C4-2B (cell line): Measurements from ENCODE around the gene KCTD13.
A peak's percentile ranks its signal among the peaks of the same experiment; 100 is the strongest.
"Not testable (repeated sequence)": the region's sequence is repeated elsewhere in the genome, so short reads cannot be mapped to it uniquely, and the experiment has no call there.

Experiments
- H3K27ac ChIP-seq: fragments of 450-650 bp; 2 replicates; pipeline ENCODE4 v1.5.1; 2017
- ZFX ChIP-seq: fragments of 450-650 bp; IDR thresholded peaks from 2 replicates; pipeline ENCODE4 v1.6.1; 2017
- TF ChIP-seq, protein P1 (sequence below): fragments of 450-650 bp; conservative IDR thresholded peaks from 2 replicates; pipeline ENCODE4 v1.5.1; 2017; ENCODE audit warnings: mild to moderate bottlenecking

KCTD13 gene

DNA sequence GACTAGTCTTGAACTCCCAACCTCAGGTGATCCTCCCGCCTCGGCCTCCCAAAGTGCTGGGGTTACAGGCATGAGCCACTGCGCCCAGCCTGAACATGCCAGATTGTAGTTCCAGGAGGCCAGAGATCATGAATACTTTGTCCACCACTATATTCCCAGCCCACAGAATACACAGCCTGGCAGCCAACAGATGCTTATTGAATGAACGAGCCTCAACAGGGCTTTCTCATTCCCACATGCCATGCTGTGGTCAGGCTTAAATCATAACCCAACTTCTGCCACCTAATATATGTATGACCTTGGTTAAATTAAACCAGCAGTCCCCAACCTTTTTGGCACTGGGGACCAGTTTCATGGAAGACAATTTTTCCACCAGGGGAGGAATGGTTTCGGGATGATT lies 32.7 kb upstream of the KCTD13 start:
- no peak for TF ChIP-seq ZFX
- TF ChIP-seq, protein P1, sequence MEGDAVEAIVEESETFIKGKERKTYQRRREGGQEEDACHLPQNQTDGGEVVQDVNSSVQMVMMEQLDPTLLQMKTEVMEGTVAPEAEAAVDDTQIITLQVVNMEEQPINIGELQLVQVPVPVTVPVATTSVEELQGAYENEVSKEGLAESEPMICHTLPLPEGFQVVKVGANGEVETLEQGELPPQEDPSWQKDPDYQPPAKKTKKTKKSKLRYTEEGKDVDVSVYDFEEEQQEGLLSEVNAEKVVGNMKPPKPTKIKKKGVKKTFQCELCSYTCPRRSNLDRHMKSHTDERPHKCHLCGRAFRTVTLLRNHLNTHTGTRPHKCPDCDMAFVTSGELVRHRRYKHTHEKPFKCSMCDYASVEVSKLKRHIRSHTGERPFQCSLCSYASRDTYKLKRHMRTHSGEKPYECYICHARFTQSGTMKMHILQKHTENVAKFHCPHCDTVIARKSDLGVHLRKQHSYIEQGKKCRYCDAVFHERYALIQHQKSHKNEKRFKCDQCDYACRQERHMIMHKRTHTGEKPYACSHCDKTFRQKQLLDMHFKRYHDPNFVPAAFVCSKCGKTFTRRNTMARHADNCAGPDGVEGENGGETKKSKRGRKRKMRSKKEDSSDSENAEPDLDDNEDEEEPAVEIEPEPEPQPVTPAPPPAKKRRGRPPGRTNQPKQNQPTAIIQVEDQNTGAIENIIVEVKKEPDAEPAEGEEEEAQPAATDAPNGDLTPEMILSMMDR: no peak
- H3K27ac ChIP-seq: no peak overlapping the region

- TF ChIP-seq ZFX: no peak
- TF ChIP-seq, protein P1: no peak
- no peak overlapping the region for H3K27ac ChIP-seq
These were observed 25.8 kb upstream of the KCTD13 start for GRCh38 chr16:29951625-29952365.

- TF ChIP-seq ZFX: no peak
- TF ChIP-seq, protein P1: no peak
- no peak overlapping the region for H3K27ac ChIP-seq
These were observed 24.9 kb upstream of the KCTD13 start for GRCh38 chr16:29950806-29951461.

DNA sequence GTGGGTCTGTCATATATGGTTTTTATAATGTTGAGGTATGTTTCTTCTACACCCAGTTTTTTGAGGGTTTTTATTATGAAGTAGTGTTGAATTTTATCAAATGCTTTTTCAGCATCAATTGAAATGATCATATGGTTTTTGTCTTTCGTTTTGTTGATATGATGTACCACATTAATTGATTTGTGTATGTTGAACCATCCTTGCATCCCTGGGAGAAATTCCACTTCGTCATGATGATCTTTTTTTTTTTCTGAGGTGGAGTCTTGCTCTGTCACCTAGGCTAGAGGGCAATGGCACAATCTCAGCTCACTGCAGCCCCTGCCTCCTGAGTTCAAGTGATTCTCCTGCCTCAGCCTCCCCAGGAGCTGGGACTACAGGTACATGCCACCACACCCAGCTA lies 21.9 kb upstream of the KCTD13 start:
- TF ChIP-seq, protein P1: no peak
- no peak for TF ChIP-seq ZFX

DNA sequence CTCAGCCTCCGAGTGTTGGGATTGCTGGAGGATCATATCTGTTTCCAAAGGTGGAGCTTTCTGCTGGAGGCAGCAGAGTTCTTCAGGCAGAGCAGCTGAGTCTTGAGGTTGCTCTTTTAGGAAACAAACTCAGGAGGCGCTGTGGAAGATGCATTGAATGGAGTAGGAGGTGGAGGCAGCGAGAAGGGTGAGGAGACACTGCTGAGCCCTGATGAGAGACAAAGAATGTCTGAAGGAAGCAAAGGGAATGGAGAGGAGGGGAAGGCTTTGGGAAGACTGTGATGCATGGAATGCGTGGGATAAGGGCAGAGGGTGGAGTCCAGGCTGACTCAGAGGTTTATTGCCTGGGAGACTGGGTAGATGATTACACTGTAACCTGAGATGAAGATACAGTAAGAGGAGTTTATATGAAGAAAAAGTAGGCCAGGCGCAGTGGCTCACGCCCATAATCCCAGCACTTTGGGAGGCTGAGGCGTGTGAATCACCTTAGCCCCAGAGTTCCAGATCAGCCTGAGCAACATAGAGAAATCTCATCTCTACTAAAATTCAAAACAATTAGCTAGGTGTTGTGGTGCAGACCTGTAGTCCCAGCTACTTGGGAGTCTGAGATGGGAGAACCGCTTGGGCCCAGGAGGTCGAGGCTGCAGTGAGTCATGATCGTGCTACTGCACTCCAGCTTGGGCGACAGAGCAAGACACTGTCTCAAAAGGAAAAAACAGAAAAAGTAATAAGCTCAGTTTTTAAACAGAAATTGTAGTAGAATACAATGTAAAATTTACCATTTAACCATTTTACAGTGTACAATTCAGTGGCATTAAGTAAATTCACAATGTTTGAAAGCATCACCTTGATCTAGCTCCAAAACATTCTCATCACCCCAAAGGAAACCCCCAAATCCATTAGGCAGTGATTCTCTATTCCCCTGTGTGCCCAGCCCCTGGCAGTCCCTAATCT lies 18.1 kb upstream of the KCTD13 start:
- TF ChIP-seq ZFX: no peak
- TF ChIP-seq, protein P1: no peak; the same call in 1 of the 2 replicates
- H3K27ac ChIP-seq: peak overlapping the region; percentile 78

More for the DNA sequence above, 21.9 kb upstream of the KCTD13 start:
- no peak overlapping the region for H3K27ac ChIP-seq

GRCh38 chr16:29940656-29941055 lies 14.6 kb upstream of the KCTD13 start:
- H3K27ac ChIP-seq: no peak overlapping the region
- TF ChIP-seq, protein P1: no peak

DNA sequence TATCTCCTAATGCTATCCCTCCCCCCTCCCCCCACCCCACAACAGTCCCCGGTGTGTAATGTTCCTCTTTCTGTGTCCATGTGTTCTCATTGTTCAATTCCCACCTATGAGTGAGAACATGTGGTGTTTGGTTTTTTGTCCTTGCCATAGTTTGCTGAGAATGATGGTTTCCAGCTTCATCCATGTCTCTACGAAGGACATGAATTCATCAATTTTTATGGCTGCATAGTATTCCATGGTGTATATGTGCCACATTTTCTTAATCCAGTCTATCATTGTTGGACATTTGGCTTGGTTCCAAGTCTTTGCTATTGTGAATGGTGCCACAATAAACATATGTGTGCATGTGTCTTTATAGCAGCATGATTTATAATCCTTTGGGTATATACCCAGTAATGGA lies 5.7 kb upstream of the KCTD13 start:
- H3K27ac ChIP-seq: not testable (repeated sequence)
